ENCODE results near the gene CREBBP.

GRCh38 chr16:3773663-3774062 is 106.8 kb downstream of the CREBBP start:
- TF ChIP-seq EZH2 (IDR thresholded peaks at IDR 0.05) (no peak), POLR2AphosphoS5 (IDR thresholded peaks at IDR 0.05; ENCODE audit: borderline replicate concordance, low read depth, low read length) (no peak)

Data from SK-N-MC (cell line).